Inflammatory macrophage (primary cell): Measurements from ENCODE around the gene SAMM50.
A peak's percentile ranks its signal among the peaks of the same experiment; 100 is the strongest.

Experiments used
- DNase-seq, 2 donors: peaks; one replicate each; pipeline ENCODE4 v3.0.0-alpha.2; 2020 to 2022

Gene SAMM50

GRCh38 chr22:44031158-44031952, 76.1 kb downstream of the SAMM50 start:
- DNase-seq, result no peak

GRCh38 chr22:44032126-44032730, 77.0 kb downstream of the SAMM50 start:
- no peak for DNase-seq

GRCh38 chr22:44033287-44033686, 78.0 kb downstream of the SAMM50 start:
- DNase-seq, result no peak

GRCh38 chr22:44033694-44034093, 78.5 kb downstream of the SAMM50 start:
- no peak for DNase-seq

- peak in 1 of 2 donors; percentile 36 for DNase-seq
These were observed 82.5 kb downstream of the SAMM50 start for GRCh38 chr22:44037519-44038375.

- DNase-seq, result no peak
These were observed 84.4 kb downstream of the SAMM50 start for GRCh38 chr22:44039566-44040171.

GRCh38 chr22:44042249-44043218, 87.3 kb downstream of the SAMM50 start:
- DNase-seq, result no peak

- no peak for DNase-seq
These were observed 89.9 kb downstream of the SAMM50 start for GRCh38 chr22:44045145-44045544.
